Lower leg skin (tissue), 3 donors: ENCODE results near the gene CABLES1.

Experiments used
- POLR2A ChIP-seq, 2 donors: fragments of 450-650 bp; IDR thresholded peaks; one replicate each; pipeline ENCODE4 v1.6.1; 2016 to 2017; ENCODE audit warnings: antibody characterized with exemption in 2 of 2, mild to moderate bottlenecking in 1 of 2, moderate library complexity in 1 of 2
- TF ChIP-seq, protein P1 (sequence below), 3 donors: fragments of 450-650 bp; IDR thresholded peaks; one replicate each; pipeline ENCODE4 v1.5.1; 2016; ENCODE audit warnings: antibody characterized with exemption in 3 of 3, mild to moderate bottlenecking in 3 of 3, moderate library complexity in 2 of 3

DNA sequence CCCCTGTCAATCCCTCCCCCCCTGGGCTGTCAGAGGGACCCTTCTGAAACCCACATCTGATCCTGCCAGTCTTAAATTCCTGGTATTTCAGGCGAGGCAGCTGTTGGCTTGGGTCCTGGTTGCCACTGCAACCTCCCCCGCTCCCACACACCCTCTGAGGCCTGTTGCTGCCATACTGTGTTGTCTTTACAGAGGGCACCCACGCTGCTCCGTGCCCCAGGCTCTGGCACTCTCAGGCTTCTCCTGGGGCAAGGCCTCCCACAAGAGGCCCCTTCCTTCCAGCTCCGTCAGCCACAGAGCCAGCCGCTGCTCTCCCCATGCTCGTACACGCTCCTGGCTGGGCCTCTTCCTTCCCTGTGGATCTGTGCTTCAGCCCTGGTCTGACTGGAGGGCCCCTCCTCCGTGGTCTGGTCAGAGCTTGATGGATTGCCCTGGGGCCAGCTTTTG lies 8.6 kb downstream of the CABLES1 start:
- TF ChIP-seq, protein P1, sequence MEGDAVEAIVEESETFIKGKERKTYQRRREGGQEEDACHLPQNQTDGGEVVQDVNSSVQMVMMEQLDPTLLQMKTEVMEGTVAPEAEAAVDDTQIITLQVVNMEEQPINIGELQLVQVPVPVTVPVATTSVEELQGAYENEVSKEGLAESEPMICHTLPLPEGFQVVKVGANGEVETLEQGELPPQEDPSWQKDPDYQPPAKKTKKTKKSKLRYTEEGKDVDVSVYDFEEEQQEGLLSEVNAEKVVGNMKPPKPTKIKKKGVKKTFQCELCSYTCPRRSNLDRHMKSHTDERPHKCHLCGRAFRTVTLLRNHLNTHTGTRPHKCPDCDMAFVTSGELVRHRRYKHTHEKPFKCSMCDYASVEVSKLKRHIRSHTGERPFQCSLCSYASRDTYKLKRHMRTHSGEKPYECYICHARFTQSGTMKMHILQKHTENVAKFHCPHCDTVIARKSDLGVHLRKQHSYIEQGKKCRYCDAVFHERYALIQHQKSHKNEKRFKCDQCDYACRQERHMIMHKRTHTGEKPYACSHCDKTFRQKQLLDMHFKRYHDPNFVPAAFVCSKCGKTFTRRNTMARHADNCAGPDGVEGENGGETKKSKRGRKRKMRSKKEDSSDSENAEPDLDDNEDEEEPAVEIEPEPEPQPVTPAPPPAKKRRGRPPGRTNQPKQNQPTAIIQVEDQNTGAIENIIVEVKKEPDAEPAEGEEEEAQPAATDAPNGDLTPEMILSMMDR (IDR thresholded peaks at IDR 0.05) = no peak
- no peak for TF ChIP-seq POLR2A (IDR thresholded peaks at IDR 0.05)
